ENCODE data around the gene HMGXB3.

Gene HMGXB3

GRCh38 chr5:150038547-150038946 is 38.0 kb downstream of the HMGXB3 start:
- Mint-ChIP-seq H3K4me3 (no peak overlapping the region), H3K27me3 (ENCODE audit: low read depth) (no peaks in the 10 kb centered on the region), H3K9me3 (no peaks in the 10 kb centered on the region), H3K36me3 (ENCODE audit: low read depth) (peaks cover 74% of the 10 kb centered on the region), H3K4me1 (peaks cover 20% of the 10 kb centered on the region), H3K27ac (peak overlapping the region in 1 of 3 experiments; percentile 26)
- TF ChIP-seq CTCF (IDR thresholded peaks at IDR 0.05; ENCODE audit: unreplicated experiment in 3 of 3), result no peak

- no peaks in the 10 kb centered on the region for H3K9me3 Mint-ChIP-seq
- H3K27me3 Mint-ChIP-seq (ENCODE audit: low read depth), result no peaks in the 10 kb centered on the region
- H3K36me3 Mint-ChIP-seq (ENCODE audit: low read depth), result peaks cover 69% of the 10 kb centered on the region
- H3K27ac Mint-ChIP-seq, result peak overlapping the region in 1 of 3 experiments; percentile 87
- H3K4me3 Mint-ChIP-seq, result no peak overlapping the region
- TF ChIP-seq CTCF (IDR thresholded peaks at IDR 0.05; ENCODE audit: unreplicated experiment in 3 of 3), result no peak
- H3K4me1 Mint-ChIP-seq, result peaks cover 37% of the 10 kb centered on the region
These were observed 41.9 kb downstream of the HMGXB3 start for GRCh38 chr5:150042459-150042858.

- no peaks in the 10 kb centered on the region for H3K9me3 Mint-ChIP-seq
- H3K36me3 Mint-ChIP-seq (ENCODE audit: low read depth), result peaks cover 59% of the 10 kb centered on the region
- no peak for TF ChIP-seq CTCF (IDR thresholded peaks at IDR 0.05; ENCODE audit: unreplicated experiment in 3 of 3)
- H3K4me3 Mint-ChIP-seq, result no peak overlapping the region
- peak overlapping the region; percentile 56 to 87 (median 81) for H3K27ac Mint-ChIP-seq
- H3K4me1 Mint-ChIP-seq, result peaks cover 32% of the 10 kb centered on the region
- no peaks in the 10 kb centered on the region for H3K27me3 Mint-ChIP-seq (ENCODE audit: low read depth)
These were observed 43.3 kb downstream of the HMGXB3 start for GRCh38 chr5:150043657-150044328.

GRCh38 chr5:150044329-150044681 is 43.8 kb downstream of the HMGXB3 start:
- Mint-ChIP-seq H3K27ac (peak overlapping the region; percentile 56 to 87 (median 81)), H3K4me1 (peaks cover 32% of the 10 kb centered on the region), H3K4me3 (no peak overlapping the region), H3K9me3 (no peaks in the 10 kb centered on the region), H3K27me3 (ENCODE audit: low read depth) (no peaks in the 10 kb centered on the region), H3K36me3 (ENCODE audit: low read depth) (peaks cover 65% of the 10 kb centered on the region)
- no peak for TF ChIP-seq CTCF (IDR thresholded peaks at IDR 0.05; ENCODE audit: unreplicated experiment in 3 of 3)

GRCh38 chr5:150044712-150045111 is 44.2 kb downstream of the HMGXB3 start:
- Mint-ChIP-seq H3K27me3 (ENCODE audit: low read depth) (no peaks in the 10 kb centered on the region), H3K4me3 (no peak overlapping the region), H3K4me1 (peaks cover 32% of the 10 kb centered on the region), H3K9me3 (no peaks in the 10 kb centered on the region), H3K27ac (peak overlapping the region; percentile 33 to 87 (median 56)), H3K36me3 (ENCODE audit: low read depth) (peaks cover 66% of the 10 kb centered on the region)
- TF ChIP-seq CTCF (IDR thresholded peaks at IDR 0.05; ENCODE audit: unreplicated experiment in 3 of 3), result no peak

- TF ChIP-seq CTCF (IDR thresholded peaks at IDR 0.05; ENCODE audit: unreplicated experiment in 3 of 3), result no peak
- H3K27ac Mint-ChIP-seq, result peak overlapping the region in 1 of 3 experiments; percentile 87
- H3K27me3 Mint-ChIP-seq (ENCODE audit: low read depth), result no peaks in the 10 kb centered on the region
- H3K9me3 Mint-ChIP-seq, result no peaks in the 10 kb centered on the region
- H3K36me3 Mint-ChIP-seq (ENCODE audit: low read depth), result peaks cover 67% of the 10 kb centered on the region
- H3K4me1 Mint-ChIP-seq, result peaks cover 32% of the 10 kb centered on the region
- no peak overlapping the region for H3K4me3 Mint-ChIP-seq
These were observed 45.0 kb downstream of the HMGXB3 start for GRCh38 chr5:150045549-150045948.
